H9 (cell line): Measurements from ENCODE around the gene PKMYT1. TPM values are rescaled to one million over a fixed set of nuclear protein-coding genes. Genes with fewer than 3 reads are reported as not detected.
A peak's percentile ranks its signal among the peaks of the same experiment; 100 is the strongest.

Experiments
- DNase-seq: peaks from one replicate; pipeline ENCODE4 v3.0.0-alpha.2; 2017
- H2AFZ ChIP-seq: one replicate; pipeline ENCODE4 v1.6.1; 2013; ENCODE audit warnings: mild to moderate bottlenecking, low read length, control low read depth, moderate library complexity
- H2AK5ac ChIP-seq: 2 replicates; pipeline ENCODE4 v1.6.1; 2013; ENCODE audit warnings: low read length, control low read depth, mixed read lengths; ENCODE audit not compliant: insufficient read length
- H2BK120ac ChIP-seq: one replicate; pipeline ENCODE4 v1.6.1; 2013; ENCODE audit warnings: low read depth, mild to moderate bottlenecking, low read length, control low read depth, inconsistent platforms; ENCODE audit not compliant: poor library complexity, severe bottlenecking
- H2BK12ac ChIP-seq: 2 replicates; pipeline ENCODE4 v1.6.1; 2013; ENCODE audit warnings: low read length, control low read depth, mixed read lengths, low read depth; ENCODE audit not compliant: insufficient read length
- H2BK15ac ChIP-seq: 2 replicates; pipeline ENCODE4 v1.6.1; 2013; ENCODE audit warnings: low read depth, low read length, control low read depth
- H2BK20ac ChIP-seq: one replicate; pipeline ENCODE4 v1.6.1; 2013; ENCODE audit warnings: low read depth, mild to moderate bottlenecking, low read length, control low read depth, inconsistent platforms; ENCODE audit not compliant: poor library complexity, severe bottlenecking
- H2BK5ac ChIP-seq: 2 replicates; pipeline ENCODE4 v1.6.1; 2013; ENCODE audit warnings: low read length, control low read depth, mixed read lengths; ENCODE audit not compliant: insufficient read length
- H3K14ac ChIP-seq: 2 replicates; pipeline ENCODE4 v1.6.1; 2013; ENCODE audit warnings: low read length, control low read depth; ENCODE audit not compliant: insufficient read depth
- H3K18ac ChIP-seq: 2 replicates; pipeline ENCODE4 v1.6.1; 2013; ENCODE audit warnings: low read depth, mild to moderate bottlenecking, mixed read lengths, low read length, control low read depth; ENCODE audit not compliant: insufficient read length
- H3K23ac ChIP-seq: 2 replicates; pipeline ENCODE4 v1.6.1; 2013; ENCODE audit warnings: low read length, control low read depth, mixed read lengths, low read depth; ENCODE audit not compliant: insufficient read length
- H3K23me2 ChIP-seq: 2 replicates; pipeline ENCODE4 v1.6.1; 2013; ENCODE audit warnings: low read depth, mild to moderate bottlenecking, mixed read lengths, low read length, control low read depth; ENCODE audit not compliant: insufficient read length, poor library complexity, severe bottlenecking
- H3K27ac ChIP-seq: 2 replicates; pipeline ENCODE4 v1.5.1; 2013; ENCODE audit warnings: low read length, control low read depth, mixed read lengths, low read depth; ENCODE audit not compliant: insufficient read length
- H3K27me3 ChIP-seq: 2 replicates; pipeline ENCODE4 v1.6.1; 2013; ENCODE audit warnings: low read length, control low read depth, inconsistent platforms; ENCODE audit not compliant: insufficient read depth
- H3K4ac ChIP-seq: 2 replicates; pipeline ENCODE4 v1.6.1; 2013; ENCODE audit warnings: low read depth, mild to moderate bottlenecking, control low read depth, inconsistent platforms, low read length, moderate library complexity
- H3K4me1 ChIP-seq: 2 replicates; pipeline ENCODE4 v1.6.1; 2013; ENCODE audit warnings: low read length, control low read depth, inconsistent platforms; ENCODE audit not compliant: insufficient read depth
- H3K4me2 ChIP-seq: 2 replicates; pipeline ENCODE4 v1.6.1; 2013; ENCODE audit warnings: low read length, control low read depth, mixed read lengths; ENCODE audit not compliant: insufficient read length, insufficient read depth
- H3K56ac ChIP-seq: 2 replicates; pipeline ENCODE4 v1.6.1; 2013; ENCODE audit warnings: low read depth, mild to moderate bottlenecking, mixed read lengths, low read length, control low read depth; ENCODE audit not compliant: insufficient read length
- H3K79me1 ChIP-seq: 2 replicates; pipeline ENCODE4 v1.6.1; 2013; ENCODE audit warnings: low read depth, mild to moderate bottlenecking, moderate library complexity, low read length, control low read depth, inconsistent platforms; ENCODE audit not compliant: insufficient read depth, poor library complexity, severe bottlenecking
- H3K79me2 ChIP-seq: 2 replicates; pipeline ENCODE4 v1.6.1; 2013; ENCODE audit warnings: low read length, control low read depth, inconsistent platforms; ENCODE audit not compliant: insufficient read depth
- H3K9ac ChIP-seq: 2 replicates; pipeline ENCODE4 v1.6.1; 2013; ENCODE audit warnings: low read length, control low read depth, mixed read lengths; ENCODE audit not compliant: insufficient read length; ENCODE audit errors: extremely low read depth
- H3K9me3 ChIP-seq: one replicate; pipeline ENCODE4 v1.6.1; 2013; ENCODE audit warnings: low read depth, low read length, inconsistent platforms; ENCODE audit not compliant: control insufficient read depth
- H3T11ph ChIP-seq: one replicate; pipeline ENCODE4 v1.6.1; 2013; ENCODE audit warnings: mild to moderate bottlenecking, low read length, control low read depth, inconsistent platforms
- H4K20me1 ChIP-seq: one replicate; pipeline ENCODE4 v1.6.1; 2013; ENCODE audit not compliant: control insufficient read depth, insufficient read length, insufficient read depth
- H4K5ac ChIP-seq: 2 replicates; pipeline ENCODE4 v1.6.1; 2013; ENCODE audit warnings: low read depth, mild to moderate bottlenecking, mixed read lengths, low read length, control low read depth; ENCODE audit not compliant: insufficient read length
- H4K8ac ChIP-seq: replicated peaks from 2 replicates; pipeline ENCODE4 v1.6.1; 2013; ENCODE audit warnings: low read length, control low read depth, mixed read lengths, low read depth; ENCODE audit not compliant: insufficient read length
- H4K91ac ChIP-seq: 2 replicates; pipeline ENCODE4 v1.6.1; 2013; ENCODE audit warnings: low read depth, mild to moderate bottlenecking, moderate library complexity, mixed read lengths, low read length, control low read depth; ENCODE audit not compliant: insufficient read length
- H3K27ac Mint-ChIP-seq, 3 experiments: 2 replicates in 2 of 3; 3 replicates in 1 of 3; pipeline ENCODE4 v1.8.0; 2020 to 2021; ENCODE audit warnings: mixed read lengths in 3 of 3, mild to moderate bottlenecking in 1 of 3, moderate library complexity in 1 of 3
- H3K27me3 Mint-ChIP-seq: 2 replicates; pipeline ENCODE4 v1.8.0; 2021; ENCODE audit warnings: low read depth, mild to moderate bottlenecking, moderate library complexity, mixed read lengths
- H3K36me3 Mint-ChIP-seq, 3 experiments: 2 replicates in 2 of 3; 3 replicates in 1 of 3; pipeline ENCODE4 v1.8.0; 2020 to 2021; ENCODE audit warnings: low read depth in 3 of 3, mixed read lengths in 3 of 3; ENCODE audit not compliant: insufficient read depth in 1 of 3
- H3K4me1 Mint-ChIP-seq, 2 experiments: 2 replicates each; pipeline ENCODE4 v1.8.0; 2020; ENCODE audit warnings: mixed read lengths in 2 of 2
- H3K4me3 Mint-ChIP-seq, 2 experiments: 2 replicates in 1 of 2; 3 replicates in 1 of 2; pipeline ENCODE4 v1.8.0; 2020 to 2021; ENCODE audit warnings: mild to moderate bottlenecking in 2 of 2, mixed read lengths in 2 of 2, moderate library complexity in 1 of 2
- H3K9me3 Mint-ChIP-seq, 2 experiments: 2 replicates in 1 of 2; 3 replicates in 1 of 2; pipeline ENCODE4 v1.8.0; 2020; ENCODE audit warnings: mild to moderate bottlenecking in 2 of 2, mixed read lengths in 2 of 2, moderate library complexity in 1 of 2
- CTCF ChIP-seq: fragments of 200-600 bp; sonication (generic); conservative IDR thresholded peaks from 3 replicates; pipeline ENCODE4 v1.8.0; 2021; ENCODE audit warnings: antibody characterized with exemption, mild to moderate bottlenecking
- WGBS: extraction: QIAGEN DNeasy Blood & Tissue Kit; methylation state at CpG from one replicate; pipeline ENCODE4 v1.1.7; 2013; ENCODE audit warnings: missing lambda C conversion rate, low lambda C conversion rate, mixed read lengths; ENCODE audit not compliant: insufficient read length; ENCODE audit errors: extremely low coverage; 5-methylcytosine and 5-hydroxymethylcytosine counted together
- total RNA-seq: library from RNA; stranded (reverse); gene quantifications from 2 replicates; pipeline ENCODE4 v1.2.1, GENCODE V29; 2021

PKMYT1 gene
- total RNA-seq, 1 experiment from 2014 or later = 114 TPM

- no CpG with 5 or more reads among the region's 28 CpGs for WGBS
- H3K27ac ChIP-seq = no peak overlapping the region
- no peak overlapping the region for H3K27ac Mint-ChIP-seq
These were observed 5.0 kb downstream of the PKMYT1 start for GRCh38 chr16:2975161-2975795.

More at GRCh38 chr16:2975161-2975795, 5.0 kb downstream of the PKMYT1 start:
- Histone ChIP-seq H2BK12ac (no peak overlapping the region), H3K4ac (no peak overlapping the region), H2BK20ac (no peak overlapping the region), H3K9me3 (no peaks in the 10 kb centered on the region), H3K79me2 (no peaks in the 10 kb centered on the region; the same call in 1 of the 2 replicates), H2BK15ac (no peak overlapping the region), H3K27me3 (no peaks in the 10 kb centered on the region), H4K8ac (no peak overlapping the region), H2BK120ac (no peak overlapping the region), H3T11ph (no peak overlapping the region), H3K4me1 (no peaks in the 10 kb centered on the region), H3K18ac (no peak overlapping the region), H2BK5ac (no peak overlapping the region), H3K4me2 (no peak overlapping the region), H3K9ac (no peak overlapping the region), H4K91ac (no peak overlapping the region), H2AK5ac (no peak overlapping the region), H4K5ac (no peak overlapping the region), H4K20me1 (peaks cover 3% of the 10 kb centered on the region), H3K23ac (no peak overlapping the region), H3K79me1 (no peaks in the 10 kb centered on the region), H3K14ac (no peak overlapping the region), H2AFZ (no peak overlapping the region), H3K56ac (no peak overlapping the region), H3K23me2 (peaks cover 6% of the 10 kb centered on the region)
- Mint-ChIP-seq H3K9me3 (no peaks in the 10 kb centered on the region), H3K27me3 (no peaks in the 10 kb centered on the region; the same call in none of the 2 replicates), H3K4me1 (peaks cover 15 to 16% of the 10 kb centered on the region in 2 experiments), H3K4me3 (no peak overlapping the region), H3K36me3 (peaks cover 11 to 47% (median 41%) of the 10 kb centered on the region in 3 experiments; a peak in 6 of 7 replicates)
- DNase-seq = no peak
- TF ChIP-seq CTCF = 0 out of 3 replicates have a peak, but pooled peaks have one; percentile 11
